Endothelial cell of umbilical vein (primary cell): ENCODE results near the gene DGKG.

ENCODE experiments used
- CTCF ChIP-seq, 2 donors: IDR thresholded peaks; 1 replicate in 1 of 2; 2 replicates in 1 of 2; pipeline ENCODE4 v1.5.1; 2011; ENCODE audit warnings: low read length in 2 of 2, mild to moderate bottlenecking in 2 of 2, moderate library complexity in 2 of 2, control low read depth in 1 of 2, inconsistent platforms in 1 of 2, low read depth in 1 of 2; ENCODE audit not compliant: insufficient read depth in 1 of 2; ENCODE audit errors: extremely low read depth in 1 of 2
- EZH2 ChIP-seq: IDR thresholded peaks from 2 replicates; pipeline ENCODE4 v1.6.1; 2012; ENCODE audit warnings: borderline replicate concordance, low read depth, mild to moderate bottlenecking, moderate library complexity, low read length, inconsistent platforms; ENCODE audit not compliant: severe bottlenecking
- MAX ChIP-seq: IDR thresholded peaks from 2 replicates; pipeline ENCODE4 v1.6.1; 2011; ENCODE audit not compliant: insufficient read depth, insufficient read length
- MYC ChIP-seq: IDR thresholded peaks from one replicate; pipeline ENCODE4 v1.6.1; 2011; ENCODE audit warnings: mild to moderate bottlenecking, low read depth, low read length
- POLR2A ChIP-seq: IDR thresholded peaks from 2 replicates; pipeline ENCODE4 v1.6.1; 2012; ENCODE audit warnings: low read depth, mild to moderate bottlenecking, control low read depth, low read length
- POLR2AphosphoS5 ChIP-seq: IDR thresholded peaks from 2 replicates; pipeline ENCODE4 v1.6.1; 2012; ENCODE audit warnings: low read depth, mild to moderate bottlenecking, control low read depth, low read length, moderate library complexity; ENCODE audit not compliant: insufficient read depth

- TF ChIP-seq POLR2A (no peak), CTCF (IDR thresholded peaks at IDR 0.05; ENCODE audit: extremely low read depth in 1 of 2, insufficient read depth in 1 of 2, low read depth in 1 of 2, low read length in 2 of 2) (no peak), POLR2AphosphoS5 (no peak), EZH2 (no peak), MAX (no peak), MYC (no peak)
Observed at GRCh38 chr3:186221760-186222378, 140.2 kb downstream of the DGKG start.
